HG03439 (cell line): ENCODE measurements around the gene KCNH3.
"Not testable (repeated sequence)": the region's sequence is repeated elsewhere in the genome, so short reads cannot be mapped to it uniquely, and the experiment has no call there.

ENCODE experiments used
- ATAC-seq: cut with Tn5 transposase; IDR thresholded peaks from one replicate; pipeline ENCODE4 v1.9.1; 2021; ENCODE audit warnings: mild to moderate bottlenecking, moderate library complexity; ENCODE audit not compliant: unreplicated experiment

Gene KCNH3

GRCh38 chr12:49584591-49584990, 45.8 kb downstream of the KCNH3 start:
- no peak for ATAC-seq

- no peak for ATAC-seq
Measured at GRCh38 chr12:49585477-49586459, 46.9 kb downstream of the KCNH3 start.

- no peak for ATAC-seq
Measured at GRCh38 chr12:49587174-49587908, 48.5 kb downstream of the KCNH3 start.

- no peak for ATAC-seq
Measured at GRCh38 chr12:49588281-49588680, 49.5 kb downstream of the KCNH3 start.

- no peak for ATAC-seq
Measured at GRCh38 chr12:49588721-49589516, 50.1 kb downstream of the KCNH3 start.

GRCh38 chr12:49598527-49598926, 59.7 kb downstream of the KCNH3 start:
- no peak for ATAC-seq

- no peak for ATAC-seq
Measured at GRCh38 chr12:49599961-49600360, 61.1 kb downstream of the KCNH3 start.

GRCh38 chr12:49603721-49604120, 64.9 kb downstream of the KCNH3 start:
- ATAC-seq = no peak

- no peak for ATAC-seq
Measured at GRCh38 chr12:49604856-49605255, 66.0 kb downstream of the KCNH3 start.

GRCh38 chr12:49605539-49605938, 66.7 kb downstream of the KCNH3 start, which contains the start of gene FAM186B:
Gene FAM186B, minus strand, starts transcription at chr12:49605639. Its CDS starts 162 bp downstream, at chr12:49605477.
- not testable (repeated sequence) for ATAC-seq
